SK-N-SH treated with all-trans-retinoic acid at 6 μM for 48 hours (cell line): Measurements from ENCODE around the gene ZNF776.

ENCODE experiments used
- ATAC-seq: fragments of 200-7000 bp; cut with Tn5 transposase; 3 replicates; pipeline ENCODE4 v1.9.1; 2020; ENCODE audit warnings: mild to moderate bottlenecking, moderate library complexity
- BACH2 ChIP-seq: fragments of 250-450 bp; sonication (Bioruptor Pico); IDR thresholded peaks from 2 replicates; pipeline ENCODE4 v1.9.0; 2021; ENCODE audit warnings: mild to moderate bottlenecking, borderline replicate concordance
- CSDC2 ChIP-seq: fragments of 250-450 bp; sonication (Bioruptor Pico); IDR thresholded peaks from 2 replicates; pipeline ENCODE4 v1.5.0; 2020; ENCODE audit warnings: mild to moderate bottlenecking, moderate library complexity
- GLIS3 ChIP-seq: fragments of 250-450 bp; sonication (Bioruptor Pico); IDR thresholded peaks from 2 replicates; pipeline ENCODE4 v1.5.0; 2020; ENCODE audit warnings: mild to moderate bottlenecking, moderate library complexity
- ISL1 ChIP-seq: fragments of 250-450 bp; sonication (Bioruptor Pico); IDR thresholded peaks from 2 replicates; pipeline ENCODE4 v2.1.2; 2022; ENCODE audit warnings: mild to moderate bottlenecking, moderate library complexity
- PPARA ChIP-seq: fragments of 250-450 bp; sonication (Bioruptor Pico); IDR thresholded peaks from 2 replicates; pipeline ENCODE4 v1.5.0; 2020; ENCODE audit warnings: mild to moderate bottlenecking, borderline replicate concordance
- RARB ChIP-seq: fragments of 250-450 bp; sonication (Bioruptor Pico); IDR thresholded peaks from 2 replicates; pipeline ENCODE4 v1.8.0; 2021; ENCODE audit warnings: mild to moderate bottlenecking, moderate library complexity
- SNAI2 ChIP-seq: fragments of 250-450 bp; sonication (Bioruptor Pico); IDR thresholded peaks from 2 replicates; pipeline ENCODE4 v1.5.0; 2020; ENCODE audit warnings: mild to moderate bottlenecking, moderate library complexity
- TCF4 ChIP-seq: fragments of 250-450 bp; sonication (Bioruptor Pico); IDR thresholded peaks from 2 replicates; pipeline ENCODE4 v1.8.0; 2021; ENCODE audit warnings: mild to moderate bottlenecking, moderate library complexity, borderline replicate concordance
- TOX ChIP-seq: fragments of 250-450 bp; sonication (Bioruptor Pico); IDR thresholded peaks from 2 replicates; pipeline ENCODE4 v1.8.0; 2021; ENCODE audit warnings: mild to moderate bottlenecking, moderate library complexity, borderline replicate concordance
- ZFP3 ChIP-seq: fragments of 250-450 bp; sonication (Bioruptor Pico); IDR thresholded peaks from 2 replicates; pipeline ENCODE4 v1.5.0; 2020; ENCODE audit warnings: mild to moderate bottlenecking, moderate library complexity
- ZFP30 ChIP-seq: fragments of 450-650 bp; formaldehyde crosslinking; IDR thresholded peaks from 2 replicates; pipeline ENCODE4 v1.5.0; 2022; ENCODE audit warnings: mild to moderate bottlenecking, moderate library complexity
- ZNF565 ChIP-seq: fragments of 450-650 bp; formaldehyde crosslinking; conservative IDR thresholded peaks from 2 replicates; pipeline ENCODE4 v1.5.0; 2020; ENCODE audit warnings: low read depth, mild to moderate bottlenecking, moderate library complexity
- ZNF8 ChIP-seq: fragments of 450-650 bp; formaldehyde crosslinking; IDR thresholded peaks from 2 replicates; pipeline ENCODE4 v1.5.0; 2020; ENCODE audit warnings: mild to moderate bottlenecking, moderate library complexity
- TF ChIP-seq, protein P1 (sequence below): fragments of 250-450 bp; sonication (Bioruptor Pico); IDR thresholded peaks from 2 replicates; pipeline ENCODE4 v1.8.0; 2020; ENCODE audit warnings: mild to moderate bottlenecking, moderate library complexity, borderline replicate concordance
- TF ChIP-seq, protein P2 (sequence below): fragments of 250-450 bp; sonication (Bioruptor Pico); IDR thresholded peaks from 2 replicates; pipeline ENCODE4 v1.5.1; 2020; ENCODE audit warnings: low read depth, mild to moderate bottlenecking, moderate library complexity
- TF ChIP-seq, protein P3 (sequence below): fragments of 250-450 bp; sonication (Bioruptor Pico); IDR thresholded peaks from 2 replicates; pipeline ENCODE4 v1.8.0; 2021; ENCODE audit warnings: low read depth, mild to moderate bottlenecking, moderate library complexity, borderline replicate concordance
- TF ChIP-seq, protein P4 (sequence below): fragments of 250-450 bp; sonication (Bioruptor Pico); IDR thresholded peaks from 2 replicates; pipeline ENCODE4 v1.5.0; 2020; ENCODE audit warnings: mild to moderate bottlenecking, moderate library complexity

ZNF776 gene

DNA sequence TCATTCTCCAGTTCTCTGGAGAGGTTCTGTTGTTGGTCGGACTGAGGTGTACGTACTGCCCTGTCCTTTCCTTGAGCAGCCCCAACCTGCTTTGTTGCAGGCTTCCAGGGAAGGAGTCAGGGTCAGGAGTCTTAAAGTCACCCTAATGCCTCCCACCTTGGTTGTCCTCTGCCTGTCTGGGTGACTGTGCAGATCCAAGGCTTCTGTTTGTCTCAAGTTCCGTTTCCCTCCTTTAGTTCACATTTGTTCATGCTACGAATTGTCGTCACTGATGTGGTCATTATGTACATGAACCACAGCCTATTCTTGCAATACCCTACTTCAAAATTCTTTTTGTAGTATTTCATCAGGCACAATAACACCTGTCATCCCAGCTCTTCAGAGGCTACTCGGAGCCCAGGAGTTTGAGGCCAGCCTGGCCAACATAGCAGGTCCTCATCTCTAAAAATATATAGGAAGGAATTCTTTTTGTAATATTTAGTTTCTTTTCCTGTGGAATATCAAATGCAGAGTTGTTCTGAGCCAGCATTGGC lies 30.2 kb downstream of the ZNF776 start:
- TF ChIP-seq PPARA (CRISPR knock-in tag) (no peak), ZNF565 (CRISPR knock-in tag) (no peak), ZNF8 (no peak), SNAI2 (CRISPR knock-in tag) (no peak), TCF4 (CRISPR knock-in tag) (no peak), ISL1 (no peak), CSDC2 (CRISPR knock-in tag) (no peak), RARB (no peak), ZFP30 (CRISPR knock-in tag) (no peak)
- TF ChIP-seq, protein P1, sequence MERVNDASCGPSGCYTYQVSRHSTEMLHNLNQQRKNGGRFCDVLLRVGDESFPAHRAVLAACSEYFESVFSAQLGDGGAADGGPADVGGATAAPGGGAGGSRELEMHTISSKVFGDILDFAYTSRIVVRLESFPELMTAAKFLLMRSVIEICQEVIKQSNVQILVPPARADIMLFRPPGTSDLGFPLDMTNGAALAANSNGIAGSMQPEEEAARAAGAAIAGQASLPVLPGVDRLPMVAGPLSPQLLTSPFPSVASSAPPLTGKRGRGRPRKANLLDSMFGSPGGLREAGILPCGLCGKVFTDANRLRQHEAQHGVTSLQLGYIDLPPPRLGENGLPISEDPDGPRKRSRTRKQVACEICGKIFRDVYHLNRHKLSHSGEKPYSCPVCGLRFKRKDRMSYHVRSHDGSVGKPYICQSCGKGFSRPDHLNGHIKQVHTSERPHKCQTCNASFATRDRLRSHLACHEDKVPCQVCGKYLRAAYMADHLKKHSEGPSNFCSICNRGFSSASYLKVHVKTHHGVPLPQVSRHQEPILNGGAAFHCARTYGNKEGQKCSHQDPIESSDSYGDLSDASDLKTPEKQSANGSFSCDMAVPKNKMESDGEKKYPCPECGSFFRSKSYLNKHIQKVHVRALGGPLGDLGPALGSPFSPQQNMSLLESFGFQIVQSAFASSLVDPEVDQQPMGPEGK, result no peak
- TF ChIP-seq, protein P2, sequence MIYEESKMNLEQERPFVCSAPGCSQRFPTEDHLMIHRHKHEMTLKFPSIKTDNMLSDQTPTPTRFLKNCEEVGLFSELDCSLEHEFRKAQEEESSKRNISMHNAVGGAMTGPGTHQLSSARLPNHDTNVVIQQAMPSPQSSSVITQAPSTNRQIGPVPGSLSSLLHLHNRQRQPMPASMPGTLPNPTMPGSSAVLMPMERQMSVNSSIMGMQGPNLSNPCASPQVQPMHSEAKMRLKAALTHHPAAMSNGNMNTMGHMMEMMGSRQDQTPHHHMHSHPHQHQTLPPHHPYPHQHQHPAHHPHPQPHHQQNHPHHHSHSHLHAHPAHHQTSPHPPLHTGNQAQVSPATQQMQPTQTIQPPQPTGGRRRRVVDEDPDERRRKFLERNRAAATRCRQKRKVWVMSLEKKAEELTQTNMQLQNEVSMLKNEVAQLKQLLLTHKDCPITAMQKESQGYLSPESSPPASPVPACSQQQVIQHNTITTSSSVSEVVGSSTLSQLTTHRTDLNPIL, result no peak
- TF ChIP-seq, protein P3, sequence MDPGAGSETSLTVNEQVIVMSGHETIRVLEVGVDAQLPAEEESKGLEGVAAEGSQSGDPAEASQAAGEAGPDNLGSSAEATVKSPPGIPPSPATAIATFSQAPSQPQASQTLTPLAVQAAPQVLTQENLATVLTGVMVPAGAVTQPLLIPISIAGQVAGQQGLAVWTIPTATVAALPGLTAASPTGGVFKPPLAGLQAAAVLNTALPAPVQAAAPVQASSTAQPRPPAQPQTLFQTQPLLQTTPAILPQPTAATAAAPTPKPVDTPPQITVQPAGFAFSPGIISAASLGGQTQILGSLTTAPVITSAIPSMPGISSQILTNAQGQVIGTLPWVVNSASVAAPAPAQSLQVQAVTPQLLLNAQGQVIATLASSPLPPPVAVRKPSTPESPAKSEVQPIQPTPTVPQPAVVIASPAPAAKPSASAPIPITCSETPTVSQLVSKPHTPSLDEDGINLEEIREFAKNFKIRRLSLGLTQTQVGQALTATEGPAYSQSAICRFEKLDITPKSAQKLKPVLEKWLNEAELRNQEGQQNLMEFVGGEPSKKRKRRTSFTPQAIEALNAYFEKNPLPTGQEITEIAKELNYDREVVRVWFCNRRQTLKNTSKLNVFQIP (CRISPR knock-in tag), result no peak
- ATAC-seq, result no peak

DNA sequence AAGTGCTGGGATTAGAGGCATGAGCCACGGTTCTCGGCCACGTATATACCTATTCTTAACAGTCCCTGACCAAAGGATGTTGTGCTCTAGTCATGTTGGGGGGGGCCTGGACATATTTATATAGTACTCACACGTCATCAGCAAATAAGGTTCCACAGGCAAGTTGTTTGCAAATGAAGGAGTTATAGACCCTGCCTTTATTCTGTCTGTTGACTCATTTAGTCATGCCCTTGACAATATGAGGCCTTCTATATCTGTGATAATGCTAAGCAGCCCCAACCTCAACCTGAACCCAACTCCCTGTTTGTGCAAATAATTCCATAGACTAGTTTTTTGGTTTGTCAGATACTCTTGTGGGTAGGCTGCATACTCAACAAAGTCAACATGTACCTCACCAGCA lies 31.7 kb downstream of the ZNF776 start:
- ATAC-seq, result no peak
- TF ChIP-seq ISL1 (no peak), ZFP30 (CRISPR knock-in tag) (no peak), ZFP3 (CRISPR knock-in tag) (no peak), ZNF8 (no peak), BACH2 (no peak)

DNA sequence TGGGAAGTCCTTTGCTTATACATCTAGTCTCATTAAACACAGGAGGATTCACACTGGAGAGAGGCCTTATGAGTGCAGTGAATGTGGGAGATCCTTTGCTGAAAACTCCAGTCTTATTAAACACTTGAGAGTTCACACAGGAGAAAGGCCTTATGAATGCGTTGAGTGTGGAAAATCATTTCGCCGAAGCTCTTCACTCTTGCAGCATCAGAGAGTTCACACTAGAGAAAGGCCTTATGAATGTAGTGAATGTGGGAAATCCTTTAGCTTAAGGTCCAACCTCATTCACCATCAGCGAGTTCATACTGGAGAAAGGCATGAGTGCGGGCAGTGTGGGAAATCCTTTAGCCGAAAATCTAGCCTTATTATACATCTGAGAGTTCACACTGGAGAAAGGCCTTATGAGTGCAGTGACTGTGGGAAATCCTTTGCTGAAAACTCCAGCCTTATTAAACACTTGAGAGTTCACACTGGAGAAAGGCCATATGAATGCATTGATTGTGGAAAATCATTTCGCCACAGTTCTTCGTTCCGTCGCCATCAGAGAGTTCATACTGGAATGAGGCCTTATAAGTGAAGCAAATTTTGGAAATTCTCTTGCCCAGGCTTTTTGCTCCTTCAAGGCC lies 32.7 kb downstream of the ZNF776 start:
- TF ChIP-seq, protein P4, sequence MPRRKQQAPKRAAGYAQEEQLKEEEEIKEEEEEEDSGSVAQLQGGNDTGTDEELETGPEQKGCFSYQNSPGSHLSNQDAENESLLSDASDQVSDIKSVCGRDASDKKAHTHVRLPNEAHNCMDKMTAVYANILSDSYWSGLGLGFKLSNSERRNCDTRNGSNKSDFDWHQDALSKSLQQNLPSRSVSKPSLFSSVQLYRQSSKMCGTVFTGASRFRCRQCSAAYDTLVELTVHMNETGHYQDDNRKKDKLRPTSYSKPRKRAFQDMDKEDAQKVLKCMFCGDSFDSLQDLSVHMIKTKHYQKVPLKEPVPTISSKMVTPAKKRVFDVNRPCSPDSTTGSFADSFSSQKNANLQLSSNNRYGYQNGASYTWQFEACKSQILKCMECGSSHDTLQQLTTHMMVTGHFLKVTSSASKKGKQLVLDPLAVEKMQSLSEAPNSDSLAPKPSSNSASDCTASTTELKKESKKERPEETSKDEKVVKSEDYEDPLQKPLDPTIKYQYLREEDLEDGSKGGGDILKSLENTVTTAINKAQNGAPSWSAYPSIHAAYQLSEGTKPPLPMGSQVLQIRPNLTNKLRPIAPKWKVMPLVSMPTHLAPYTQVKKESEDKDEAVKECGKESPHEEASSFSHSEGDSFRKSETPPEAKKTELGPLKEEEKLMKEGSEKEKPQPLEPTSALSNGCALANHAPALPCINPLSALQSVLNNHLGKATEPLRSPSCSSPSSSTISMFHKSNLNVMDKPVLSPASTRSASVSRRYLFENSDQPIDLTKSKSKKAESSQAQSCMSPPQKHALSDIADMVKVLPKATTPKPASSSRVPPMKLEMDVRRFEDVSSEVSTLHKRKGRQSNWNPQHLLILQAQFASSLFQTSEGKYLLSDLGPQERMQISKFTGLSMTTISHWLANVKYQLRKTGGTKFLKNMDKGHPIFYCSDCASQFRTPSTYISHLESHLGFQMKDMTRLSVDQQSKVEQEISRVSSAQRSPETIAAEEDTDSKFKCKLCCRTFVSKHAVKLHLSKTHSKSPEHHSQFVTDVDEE (CRISPR knock-in tag), result no peak
- TF ChIP-seq CSDC2 (CRISPR knock-in tag) (no peak), ZNF8 (no peak), ZFP3 (CRISPR knock-in tag) (no peak), TCF4 (CRISPR knock-in tag) (no peak), GLIS3 (no peak), ZFP30 (CRISPR knock-in tag) (no peak), BACH2 (no peak)
- ATAC-seq, result no peak

DNA sequence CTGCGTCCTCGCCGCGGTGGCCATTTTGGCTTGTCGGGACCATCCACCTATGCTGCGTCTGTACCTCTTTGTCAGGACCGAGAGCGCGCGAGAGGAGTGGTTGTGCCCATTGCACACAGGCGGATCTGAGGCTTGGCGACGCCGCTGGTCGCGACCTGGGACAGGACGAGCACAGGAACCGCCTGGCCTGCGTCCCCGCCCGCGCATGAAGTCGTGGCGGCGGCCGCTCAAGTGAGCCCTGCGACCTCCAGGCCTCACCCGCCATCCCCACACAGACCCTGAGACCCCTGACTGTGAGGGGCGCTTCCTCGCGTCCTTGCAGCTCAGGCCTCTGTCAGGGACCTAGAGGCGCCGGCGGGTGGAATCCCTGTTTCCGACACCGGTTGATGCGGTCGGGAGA lies 39.7 kb downstream of the ZNF776 start:
- no peak for TF ChIP-seq ZFP3 (CRISPR knock-in tag)
- TF ChIP-seq, protein P3 (CRISPR knock-in tag), result no peak
- TF ChIP-seq TOX, result no peak
- ATAC-seq, result no peak
